DND-41 (cell line): Measurements from ENCODE around the gene SMAD7.

Experiments
- EZH2 ChIP-seq: IDR thresholded peaks from 3 replicates; pipeline ENCODE4 v1.6.1; 2012; ENCODE audit warnings: borderline replicate concordance, low read depth, mild to moderate bottlenecking, moderate library complexity, low read length, inconsistent platforms; ENCODE audit not compliant: severe bottlenecking
- TF ChIP-seq, protein P1 (sequence below): IDR thresholded peaks from 2 replicates; pipeline ENCODE4 v1.5.1; 2012; ENCODE audit warnings: borderline replicate concordance, low read length, moderate library complexity, mild to moderate bottlenecking; ENCODE audit not compliant: poor library complexity, severe bottlenecking; ENCODE audit errors: extremely low read depth

DNA sequence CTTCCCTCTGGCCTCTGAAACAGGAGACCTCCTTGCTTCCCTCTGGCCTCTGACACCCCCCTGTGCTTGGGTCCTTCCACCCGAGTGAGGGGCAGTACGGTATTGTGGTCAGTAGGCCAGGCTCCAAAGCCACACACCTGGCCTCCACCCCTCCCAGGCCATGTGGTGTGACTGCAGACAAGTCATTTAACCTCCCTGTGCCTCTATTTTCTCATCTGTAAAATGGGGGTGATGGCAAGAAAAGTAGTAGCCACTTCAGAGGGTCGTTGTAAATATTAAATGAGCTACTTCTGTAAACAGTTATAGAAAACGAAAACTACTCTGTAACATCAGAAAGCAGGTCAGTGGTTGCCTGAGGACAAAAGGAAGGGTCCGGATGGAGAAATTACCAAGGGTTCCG is 74.2 kb downstream of the SMAD7 start:
- TF ChIP-seq, protein P1, sequence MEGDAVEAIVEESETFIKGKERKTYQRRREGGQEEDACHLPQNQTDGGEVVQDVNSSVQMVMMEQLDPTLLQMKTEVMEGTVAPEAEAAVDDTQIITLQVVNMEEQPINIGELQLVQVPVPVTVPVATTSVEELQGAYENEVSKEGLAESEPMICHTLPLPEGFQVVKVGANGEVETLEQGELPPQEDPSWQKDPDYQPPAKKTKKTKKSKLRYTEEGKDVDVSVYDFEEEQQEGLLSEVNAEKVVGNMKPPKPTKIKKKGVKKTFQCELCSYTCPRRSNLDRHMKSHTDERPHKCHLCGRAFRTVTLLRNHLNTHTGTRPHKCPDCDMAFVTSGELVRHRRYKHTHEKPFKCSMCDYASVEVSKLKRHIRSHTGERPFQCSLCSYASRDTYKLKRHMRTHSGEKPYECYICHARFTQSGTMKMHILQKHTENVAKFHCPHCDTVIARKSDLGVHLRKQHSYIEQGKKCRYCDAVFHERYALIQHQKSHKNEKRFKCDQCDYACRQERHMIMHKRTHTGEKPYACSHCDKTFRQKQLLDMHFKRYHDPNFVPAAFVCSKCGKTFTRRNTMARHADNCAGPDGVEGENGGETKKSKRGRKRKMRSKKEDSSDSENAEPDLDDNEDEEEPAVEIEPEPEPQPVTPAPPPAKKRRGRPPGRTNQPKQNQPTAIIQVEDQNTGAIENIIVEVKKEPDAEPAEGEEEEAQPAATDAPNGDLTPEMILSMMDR = no peak
- TF ChIP-seq EZH2 = no peak
